Measurements from ENCODE around the gene GRHL1. TPM values are rescaled to one million over a fixed set of nuclear protein-coding genes. Genes with fewer than 3 reads are reported as not detected.

GRHL1 gene
- total RNA-seq, 1 experiment from 2014 or later = 2.5 TPM

DNA sequence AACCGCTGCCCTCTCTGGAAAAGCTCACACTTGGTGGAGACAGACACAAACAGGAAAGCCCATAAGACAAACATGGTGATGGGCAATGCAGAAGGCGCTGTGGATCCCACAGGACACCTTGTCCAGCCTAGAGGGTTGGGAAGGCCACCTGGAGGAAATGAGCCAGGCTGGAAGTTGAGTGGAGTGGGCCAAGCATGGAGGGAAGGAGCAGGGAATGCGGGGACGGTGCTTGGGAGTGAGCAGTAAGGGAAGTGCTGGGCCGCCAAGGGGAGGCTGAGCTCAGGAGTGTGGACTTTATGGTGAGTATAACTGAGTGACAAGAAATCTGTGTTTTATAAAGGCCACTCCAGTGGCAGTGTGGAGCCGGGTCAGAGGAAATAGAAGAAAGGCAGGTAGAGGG, 2.8 kb upstream of the GRHL1 start:
- H3K4me1 ChIP-seq (ENCODE audit: insufficient read depth, low read length) = no peaks in the 10 kb centered on the region
- H3K27ac ChIP-seq (ENCODE audit: insufficient read length, low read depth, low read length) = no peak overlapping the region
- no peak for DNase-seq
- H3K27me3 Mint-ChIP-seq (ENCODE audit: low read depth) = peaks cover 67% of the 10 kb centered on the region
- H2AK5ac ChIP-seq (ENCODE audit: insufficient read length, low read length) = no peak overlapping the region
- no peak overlapping the region for H2BK5ac ChIP-seq (ENCODE audit: insufficient read length, low read length)
- H3K9me3 Mint-ChIP-seq = no peaks in the 10 kb centered on the region
- H4K5ac ChIP-seq (ENCODE audit: insufficient read length, low read depth, low read length) = no peak overlapping the region
- no peak overlapping the region for H2BK12ac ChIP-seq (ENCODE audit: insufficient read length, low read depth, low read length)
- no peak overlapping the region for H4K91ac ChIP-seq (ENCODE audit: insufficient read length, low read depth, low read length)
- no peaks in the 10 kb centered on the region for H3K9me3 ChIP-seq (ENCODE audit: control insufficient read depth, low read depth, low read length)
- no peak overlapping the region for H2BK120ac ChIP-seq (ENCODE audit: low read depth, low read length, poor library complexity, severe bottlenecking)
- no peak overlapping the region for H4K8ac ChIP-seq (replicated peaks; ENCODE audit: insufficient read length, low read depth, low read length)
- WGBS (ENCODE audit: extremely low coverage, insufficient read length, low lambda C conversion rate) = no CpG with 5 or more reads among the region's 6 CpGs
- H3T11ph ChIP-seq (ENCODE audit: low read length) = no peak overlapping the region
- H2BK15ac ChIP-seq (ENCODE audit: low read depth, low read length) = no peak overlapping the region
- peaks cover 6% of the 10 kb centered on the region for H3K23me2 ChIP-seq (ENCODE audit: insufficient read length, low read depth, low read length, poor library complexity, severe bottlenecking)
- no peak overlapping the region for H2AFZ ChIP-seq (ENCODE audit: low read length)
- peaks cover 11% of the 10 kb centered on the region; the same call in 1 of the 2 replicates for H3K27me3 ChIP-seq (ENCODE audit: insufficient read depth, low read length)
- H2BK20ac ChIP-seq (ENCODE audit: low read depth, low read length, poor library complexity, severe bottlenecking) = no peak overlapping the region
- H3K4me1 Mint-ChIP-seq = peaks cover 9 to 13% of the 10 kb centered on the region in 2 experiments
- no peak overlapping the region for H3K9ac ChIP-seq (ENCODE audit: extremely low read depth, insufficient read length, low read length)
- no peak overlapping the region for H3K4me3 Mint-ChIP-seq
- H3K56ac ChIP-seq (ENCODE audit: insufficient read length, low read depth, low read length) = no peak overlapping the region
- H3K79me1 ChIP-seq (ENCODE audit: insufficient read depth, low read depth, low read length, poor library complexity, severe bottlenecking) = no peaks in the 10 kb centered on the region
- no peaks in the 10 kb centered on the region for H3K79me2 ChIP-seq (ENCODE audit: insufficient read depth, low read length)
- H3K36me3 Mint-ChIP-seq (ENCODE audit: insufficient read depth in 1 of 3, low read depth in 3 of 3) = no peaks in the 10 kb centered on the region; a peak in 2 of 7 replicates
- no peak for TF ChIP-seq CTCF (conservative IDR thresholded peaks at IDR 0.05)
- no peak overlapping the region for H3K4me2 ChIP-seq (ENCODE audit: insufficient read depth, insufficient read length, low read length)
- no peak overlapping the region for H3K18ac ChIP-seq (ENCODE audit: insufficient read length, low read depth, low read length)
- no peaks in the 10 kb centered on the region for H4K20me1 ChIP-seq (ENCODE audit: control insufficient read depth, insufficient read depth, insufficient read length)
- no peak overlapping the region for H3K27ac Mint-ChIP-seq
- no peak overlapping the region; the same call in 1 of the 2 replicates for H3K14ac ChIP-seq (ENCODE audit: insufficient read depth, low read length)
- no peak overlapping the region for H3K23ac ChIP-seq (ENCODE audit: insufficient read length, low read depth, low read length)
- H3K4ac ChIP-seq (ENCODE audit: low read depth, low read length) = no peak overlapping the region
